Measurements from ENCODE around the gene TSPAN17. TPM values are rescaled to one million over a fixed set of nuclear protein-coding genes. Genes with fewer than 3 reads are reported as not detected.

The TSPAN17 gene
- total and polyA plus RNA-seq, 2 experiments from 2014 or later: 11.7 to 52.1 TPM

DNA sequence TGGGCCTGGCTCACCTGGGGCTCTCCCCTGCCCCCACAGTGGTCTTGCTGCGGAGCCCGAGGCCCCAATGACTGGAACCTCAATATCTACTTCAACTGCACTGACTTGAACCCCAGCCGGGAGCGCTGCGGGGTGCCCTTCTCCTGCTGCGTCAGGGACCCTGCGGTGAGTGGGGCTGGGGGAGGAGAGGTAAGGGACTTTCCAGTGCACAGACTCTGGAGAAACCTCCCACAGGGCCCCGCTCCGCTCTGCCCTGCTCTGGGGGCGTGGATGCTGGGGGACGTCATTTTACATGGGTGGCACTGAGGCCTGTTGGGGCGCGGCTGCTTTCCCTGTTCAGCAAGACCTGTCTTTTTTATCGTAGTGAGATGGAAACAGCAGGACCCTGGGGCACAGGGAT, 7.6 kb downstream of the TSPAN17 start:
- peaks cover 24% of the 10 kb centered on the region for H3K4me1 Mint-ChIP-seq

DNA sequence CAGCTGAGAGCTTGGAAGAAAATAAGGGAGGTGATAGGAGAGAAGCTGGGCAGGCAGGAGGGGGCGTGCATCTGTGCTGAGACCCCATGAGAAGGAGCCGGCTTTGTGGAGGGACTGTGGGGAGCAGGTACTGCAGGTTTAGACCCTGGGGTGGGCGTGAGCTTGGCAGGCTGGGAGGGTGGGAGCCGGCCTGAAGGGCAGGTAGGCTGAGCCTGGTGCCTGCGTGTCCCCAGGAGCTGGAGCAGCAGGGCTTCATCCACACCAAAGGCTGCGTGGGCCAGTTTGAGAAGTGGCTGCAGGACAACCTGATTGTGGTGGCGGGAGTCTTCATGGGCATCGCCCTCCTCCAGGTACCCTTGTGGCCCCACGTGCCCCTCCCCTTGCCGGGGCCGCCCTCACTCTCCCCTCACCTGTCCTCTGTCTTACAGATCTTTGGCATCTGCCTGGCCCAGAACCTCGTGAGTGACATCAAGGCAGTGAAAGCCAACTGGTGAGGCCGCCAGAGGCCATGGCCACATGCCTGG, 9.2 kb downstream of the TSPAN17 start:
- Mint-ChIP-seq H3K4me1 (peaks cover 14% of the 10 kb centered on the region), H3K4me3 (no peak overlapping the region), H3K9me3 (no peaks in the 10 kb centered on the region), H3K27ac (no peak overlapping the region), H3K36me3 (ENCODE audit: low read depth) (peaks cover 8% of the 10 kb centered on the region; the same call in 2 of the 3 replicates), H3K27me3 (ENCODE audit: insufficient read depth, low read depth, poor library complexity) (peaks cover 3% of the 10 kb centered on the region)
- DNase-seq (ENCODE audit: low spot score) (peak; percentile 23), ATAC-seq (no peak)
- 0 out of 2 replicates have a peak, but pooled peaks cover 6% of the 10 kb centered on the region for H3F3A ChIP-seq (replicated peaks; ENCODE audit: low read depth)
- peaks cover 4% of the 10 kb centered on the region; the same call in 1 of the 2 replicates for H3K4me1 ChIP-seq (ENCODE audit: insufficient read depth)
- H3K36me3 ChIP-seq (ENCODE audit: insufficient read depth): no peaks in the 10 kb centered on the region
- no peak overlapping the region for H2AFZ ChIP-seq
- no peaks in the 10 kb centered on the region for H4K20me1 ChIP-seq (replicated peaks; ENCODE audit: insufficient read depth)
- no peak overlapping the region for H3K27ac ChIP-seq (ENCODE audit: low read depth)
- no peak overlapping the region for H3K4me3 ChIP-seq
- H3K27me3 ChIP-seq (ENCODE audit: insufficient read depth): no peaks in the 10 kb centered on the region
- H3K4me2 ChIP-seq: no peak overlapping the region
- TF ChIP-seq EZH2phosphoT487 (IDR thresholded peaks at IDR 0.05; ENCODE audit: unreplicated experiment) (no peak), CREB1 (CRISPR knock-in tag; IDR thresholded peaks at IDR 0.05; ENCODE audit: low read depth) (no peak)
- TF ChIP-seq, protein P1, sequence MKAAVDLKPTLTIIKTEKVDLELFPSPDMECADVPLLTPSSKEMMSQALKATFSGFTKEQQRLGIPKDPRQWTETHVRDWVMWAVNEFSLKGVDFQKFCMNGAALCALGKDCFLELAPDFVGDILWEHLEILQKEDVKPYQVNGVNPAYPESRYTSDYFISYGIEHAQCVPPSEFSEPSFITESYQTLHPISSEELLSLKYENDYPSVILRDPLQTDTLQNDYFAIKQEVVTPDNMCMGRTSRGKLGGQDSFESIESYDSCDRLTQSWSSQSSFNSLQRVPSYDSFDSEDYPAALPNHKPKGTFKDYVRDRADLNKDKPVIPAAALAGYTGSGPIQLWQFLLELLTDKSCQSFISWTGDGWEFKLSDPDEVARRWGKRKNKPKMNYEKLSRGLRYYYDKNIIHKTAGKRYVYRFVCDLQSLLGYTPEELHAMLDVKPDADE (IDR thresholded peaks at IDR 0.05): no peak
- TF ChIP-seq, protein P2, sequence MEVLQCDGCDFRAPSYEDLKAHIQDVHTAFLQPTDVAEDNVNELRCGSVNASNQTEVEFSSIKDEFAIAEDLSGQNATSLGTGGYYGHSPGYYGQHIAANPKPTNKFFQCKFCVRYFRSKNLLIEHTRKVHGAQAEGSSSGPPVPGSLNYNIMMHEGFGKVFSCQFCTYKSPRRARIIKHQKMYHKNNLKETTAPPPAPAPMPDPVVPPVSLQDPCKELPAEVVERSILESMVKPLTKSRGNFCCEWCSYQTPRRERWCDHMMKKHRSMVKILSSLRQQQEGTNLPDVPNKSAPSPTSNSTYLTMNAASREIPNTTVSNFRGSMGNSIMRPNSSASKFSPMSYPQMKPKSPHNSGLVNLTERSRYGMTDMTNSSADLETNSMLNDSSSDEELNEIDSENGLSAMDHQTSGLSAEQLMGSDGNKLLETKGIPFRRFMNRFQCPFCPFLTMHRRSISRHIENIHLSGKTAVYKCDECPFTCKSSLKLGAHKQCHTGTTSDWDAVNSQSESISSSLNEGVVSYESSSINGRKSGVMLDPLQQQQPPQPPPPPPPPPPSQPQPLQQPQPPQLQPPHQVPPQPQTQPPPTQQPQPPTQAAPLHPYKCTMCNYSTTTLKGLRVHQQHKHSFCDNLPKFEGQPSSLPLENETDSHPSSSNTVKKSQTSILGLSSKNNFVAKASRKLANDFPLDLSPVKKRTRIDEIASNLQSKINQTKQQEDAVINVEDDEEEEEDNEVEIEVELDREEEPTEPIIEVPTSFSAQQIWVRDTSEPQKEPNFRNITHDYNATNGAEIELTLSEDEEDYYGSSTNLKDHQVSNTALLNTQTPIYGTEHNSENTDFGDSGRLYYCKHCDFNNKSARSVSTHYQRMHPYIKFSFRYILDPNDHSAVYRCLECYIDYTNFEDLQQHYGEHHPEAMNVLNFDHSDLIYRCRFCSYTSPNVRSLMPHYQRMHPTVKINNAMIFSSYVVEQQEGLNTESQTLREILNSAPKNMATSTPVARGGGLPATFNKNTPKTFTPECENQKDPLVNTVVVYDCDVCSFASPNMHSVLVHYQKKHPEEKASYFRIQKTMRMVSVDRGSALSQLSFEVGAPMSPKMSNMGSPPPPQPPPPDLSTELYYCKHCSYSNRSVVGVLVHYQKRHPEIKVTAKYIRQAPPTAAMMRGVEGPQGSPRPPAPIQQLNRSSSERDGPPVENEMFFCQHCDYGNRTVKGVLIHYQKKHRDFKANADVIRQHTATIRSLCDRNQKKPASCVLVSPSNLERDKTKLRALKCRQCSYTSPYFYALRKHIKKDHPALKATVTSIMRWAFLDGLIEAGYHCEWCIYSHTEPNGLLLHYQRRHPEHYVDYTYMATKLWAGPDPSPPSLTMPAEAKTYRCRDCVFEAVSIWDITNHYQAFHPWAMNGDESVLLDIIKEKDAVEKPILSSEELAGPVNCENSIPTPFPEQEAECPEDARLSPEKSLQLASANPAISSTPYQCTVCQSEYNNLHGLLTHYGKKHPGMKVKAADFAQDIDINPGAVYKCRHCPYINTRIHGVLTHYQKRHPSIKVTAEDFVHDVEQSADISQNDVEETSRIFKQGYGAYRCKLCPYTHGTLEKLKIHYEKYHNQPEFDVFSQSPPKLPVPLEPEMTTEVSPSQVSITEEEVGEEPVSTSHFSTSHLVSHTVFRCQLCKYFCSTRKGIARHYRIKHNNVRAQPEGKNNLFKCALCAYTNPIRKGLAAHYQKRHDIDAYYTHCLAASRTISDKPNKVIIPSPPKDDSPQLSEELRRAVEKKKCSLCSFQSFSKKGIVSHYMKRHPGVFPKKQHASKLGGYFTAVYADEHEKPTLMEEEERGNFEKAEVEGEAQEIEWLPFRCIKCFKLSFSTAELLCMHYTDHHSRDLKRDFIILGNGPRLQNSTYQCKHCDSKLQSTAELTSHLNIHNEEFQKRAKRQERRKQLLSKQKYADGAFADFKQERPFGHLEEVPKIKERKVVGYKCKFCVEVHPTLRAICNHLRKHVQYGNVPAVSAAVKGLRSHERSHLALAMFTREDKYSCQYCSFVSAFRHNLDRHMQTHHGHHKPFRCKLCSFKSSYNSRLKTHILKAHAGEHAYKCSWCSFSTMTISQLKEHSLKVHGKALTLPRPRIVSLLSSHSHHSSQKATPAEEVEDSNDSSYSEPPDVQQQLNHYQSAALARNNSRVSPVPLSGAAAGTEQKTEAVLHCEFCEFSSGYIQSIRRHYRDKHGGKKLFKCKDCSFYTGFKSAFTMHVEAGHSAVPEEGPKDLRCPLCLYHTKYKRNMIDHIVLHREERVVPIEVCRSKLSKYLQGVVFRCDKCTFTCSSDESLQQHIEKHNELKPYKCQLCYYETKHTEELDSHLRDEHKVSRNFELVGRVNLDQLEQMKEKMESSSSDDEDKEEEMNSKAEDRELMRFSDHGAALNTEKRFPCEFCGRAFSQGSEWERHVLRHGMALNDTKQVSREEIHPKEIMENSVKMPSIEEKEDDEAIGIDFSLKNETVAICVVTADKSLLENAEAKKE (CRISPR knock-in tag; IDR thresholded peaks at IDR 0.05): no peak
- H3K9me2 ChIP-seq (ENCODE audit: insufficient read depth): no peaks in the 10 kb centered on the region; the same call in 1 of the 2 replicates
- H3K79me2 ChIP-seq (replicated peaks; ENCODE audit: insufficient read depth): 0 out of 2 replicates have a peak, but pooled peaks cover 6% of the 10 kb centered on the region

More for the DNA sequence above, 7.6 kb downstream of the TSPAN17 start:
- Histone ChIP-seq H4K20me1 (replicated peaks; ENCODE audit: insufficient read depth) (no peaks in the 10 kb centered on the region), H3K9me2 (ENCODE audit: insufficient read depth) (no peaks in the 10 kb centered on the region; the same call in 1 of the 2 replicates), H3K4me1 (ENCODE audit: insufficient read depth) (peaks cover 4% of the 10 kb centered on the region; the same call in 1 of the 2 replicates), H3K79me2 (replicated peaks; ENCODE audit: insufficient read depth) (peaks cover 18% of the 10 kb centered on the region), H3K27me3 (ENCODE audit: insufficient read depth) (no peaks in the 10 kb centered on the region), H3K4me3 (no peak overlapping the region), H3K4me2 (no peak overlapping the region), H2AFZ (no peak overlapping the region), H3K36me3 (ENCODE audit: insufficient read depth) (no peaks in the 10 kb centered on the region), H3K27ac (ENCODE audit: low read depth) (no peak overlapping the region), H3F3A (replicated peaks; ENCODE audit: low read depth) (0 out of 2 replicates have a peak, but pooled peaks cover 6% of the 10 kb centered on the region)
- Mint-ChIP-seq H3K27me3 (ENCODE audit: insufficient read depth, low read depth, poor library complexity) (peaks cover 6% of the 10 kb centered on the region), H3K4me3 (no peak overlapping the region), H3K27ac (no peak overlapping the region), H3K36me3 (ENCODE audit: low read depth) (peaks cover 8% of the 10 kb centered on the region; the same call in 2 of the 3 replicates), H3K9me3 (no peaks in the 10 kb centered on the region)
- ATAC-seq (no peak), DNase-seq (ENCODE audit: low spot score) (no peak)
- TF ChIP-seq NANOG (IDR thresholded peaks at IDR 0.05; ENCODE audit: borderline replicate concordance): no peak
- no peak for TF ChIP-seq EZH2phosphoT487 (IDR thresholded peaks at IDR 0.05; ENCODE audit: unreplicated experiment)
- TF ChIP-seq ZNF331 (CRISPR knock-in tag; IDR thresholded peaks at IDR 0.05; ENCODE audit: low read depth): no peak
- TF ChIP-seq, protein P3, sequence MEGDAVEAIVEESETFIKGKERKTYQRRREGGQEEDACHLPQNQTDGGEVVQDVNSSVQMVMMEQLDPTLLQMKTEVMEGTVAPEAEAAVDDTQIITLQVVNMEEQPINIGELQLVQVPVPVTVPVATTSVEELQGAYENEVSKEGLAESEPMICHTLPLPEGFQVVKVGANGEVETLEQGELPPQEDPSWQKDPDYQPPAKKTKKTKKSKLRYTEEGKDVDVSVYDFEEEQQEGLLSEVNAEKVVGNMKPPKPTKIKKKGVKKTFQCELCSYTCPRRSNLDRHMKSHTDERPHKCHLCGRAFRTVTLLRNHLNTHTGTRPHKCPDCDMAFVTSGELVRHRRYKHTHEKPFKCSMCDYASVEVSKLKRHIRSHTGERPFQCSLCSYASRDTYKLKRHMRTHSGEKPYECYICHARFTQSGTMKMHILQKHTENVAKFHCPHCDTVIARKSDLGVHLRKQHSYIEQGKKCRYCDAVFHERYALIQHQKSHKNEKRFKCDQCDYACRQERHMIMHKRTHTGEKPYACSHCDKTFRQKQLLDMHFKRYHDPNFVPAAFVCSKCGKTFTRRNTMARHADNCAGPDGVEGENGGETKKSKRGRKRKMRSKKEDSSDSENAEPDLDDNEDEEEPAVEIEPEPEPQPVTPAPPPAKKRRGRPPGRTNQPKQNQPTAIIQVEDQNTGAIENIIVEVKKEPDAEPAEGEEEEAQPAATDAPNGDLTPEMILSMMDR (conservative IDR thresholded peaks at IDR 0.05; ENCODE audit: low read depth in 2 of 2): no peak
- no peak for TF ChIP-seq ZNF114 (CRISPR knock-in tag; IDR thresholded peaks at IDR 0.05)
